ENCODE measurements around the gene SLC12A8. TPM values are rescaled to one million over a fixed set of nuclear protein-coding genes. Genes with fewer than 3 reads are reported as not detected.

SLC12A8 gene
- total and polyA plus RNA-seq, 2 experiments from 2014 or later: 3.4 to 7.8 TPM

GRCh38 chr3:125055331-125055912 lies 157.1 kb downstream of the SLC12A8 start:
- no peaks in the 10 kb centered on the region for H4K20me1 ChIP-seq (ENCODE audit: insufficient read depth)
- peak overlapping the region; percentile 89 for H3K4me3 ChIP-seq
- H3K9ac ChIP-seq: peak overlapping the region; percentile 96
- H3K9me3 ChIP-seq (ENCODE audit: low read depth): no peaks in the 10 kb centered on the region
- no peaks in the 10 kb centered on the region for H3K27me3 ChIP-seq (replicated peaks; ENCODE audit: insufficient read depth)
- WGBS, 2 experiments (ENCODE audit: low coverage in 1 of 2, low lambda C conversion rate in 2 of 2, missing lambda C conversion rate in 2 of 2): 1 to 2% methylated on average over 15 to 41 of the region's 78 CpGs
- peak; percentile 53 for DNase-seq
- H3K4me2 ChIP-seq (ENCODE audit: unreplicated experiment): peak overlapping the region; percentile 97
- peaks cover 10% of the 10 kb centered on the region; the same call in 1 of the 2 replicates for H3K36me3 ChIP-seq (ENCODE audit: low read depth)
- H2AFZ ChIP-seq: no peak overlapping the region
- peaks cover 48% of the 10 kb centered on the region for H3K4me1 ChIP-seq (ENCODE audit: insufficient read depth)
- peak overlapping the region; percentile 98 for H3K27ac ChIP-seq
- in situ Hi-C loops (cut with MboI): no loop called here
- peaks cover 42% of the 10 kb centered on the region for H3K79me2 ChIP-seq (ENCODE audit: insufficient read depth)
- peaks cover 54% of the 10 kb centered on the region for H3F3A ChIP-seq (ENCODE audit: insufficient read depth)
- H3K9me2 ChIP-seq (ENCODE audit: insufficient read depth): no peaks in the 10 kb centered on the region
- TF ChIP-seq EZH2phosphoT487 (IDR thresholded peaks at IDR 0.05; ENCODE audit: insufficient read depth, low read depth): no peak
- TF ChIP-seq EZH2 (IDR thresholded peaks at IDR 0.05; ENCODE audit: insufficient read depth, poor library complexity, severe bottlenecking): no peak

GRCh38 chr3:125054449-125055329 lies 157.9 kb downstream of the SLC12A8 start:
- Histone ChIP-seq H3F3A (ENCODE audit: insufficient read depth) (peaks cover 61% of the 10 kb centered on the region), H3K27ac (peak overlapping the region; percentile 98), H4K20me1 (ENCODE audit: insufficient read depth) (no peaks in the 10 kb centered on the region), H3K4me2 (ENCODE audit: unreplicated experiment) (peak overlapping the region; percentile 97), H3K4me1 (ENCODE audit: insufficient read depth) (peaks cover 51% of the 10 kb centered on the region), H3K9me3 (ENCODE audit: low read depth) (no peaks in the 10 kb centered on the region), H3K4me3 (peak overlapping the region; percentile 89), H3K9ac (peak overlapping the region; percentile 96), H2AFZ (no peak overlapping the region), H3K9me2 (ENCODE audit: insufficient read depth) (no peaks in the 10 kb centered on the region), H3K27me3 (replicated peaks; ENCODE audit: insufficient read depth) (no peaks in the 10 kb centered on the region), H3K79me2 (ENCODE audit: insufficient read depth) (peaks cover 49% of the 10 kb centered on the region), H3K36me3 (ENCODE audit: low read depth) (peaks cover 17% of the 10 kb centered on the region; the same call in 1 of the 2 replicates)
- in situ Hi-C loops (cut with MboI): no loop called here
- TF ChIP-seq EZH2phosphoT487 (IDR thresholded peaks at IDR 0.05; ENCODE audit: insufficient read depth, low read depth): no peak
- TF ChIP-seq EZH2 (IDR thresholded peaks at IDR 0.05; ENCODE audit: insufficient read depth, poor library complexity, severe bottlenecking): no peak
- WGBS, 2 experiments (ENCODE audit: low coverage in 1 of 2, low lambda C conversion rate in 2 of 2, missing lambda C conversion rate in 2 of 2): 1% methylated on average over 17 of the region's 17 CpGs
- peak; percentile 76 for DNase-seq

- no peaks in the 10 kb centered on the region for H3K27me3 ChIP-seq (replicated peaks; ENCODE audit: insufficient read depth)
- peaks cover 55% of the 10 kb centered on the region for H3K4me1 ChIP-seq (ENCODE audit: insufficient read depth)
- H3K27ac ChIP-seq: peak overlapping the region; percentile 98
- in situ Hi-C loops (cut with MboI): no loop called here
- no peaks in the 10 kb centered on the region for H3K9me2 ChIP-seq (ENCODE audit: insufficient read depth)
- TF ChIP-seq EZH2 (IDR thresholded peaks at IDR 0.05; ENCODE audit: insufficient read depth, poor library complexity, severe bottlenecking) (no peak), EZH2phosphoT487 (IDR thresholded peaks at IDR 0.05; ENCODE audit: insufficient read depth, low read depth) (no peak)
- H2AFZ ChIP-seq: no peak overlapping the region
- peak overlapping the region; percentile 97 for H3K4me2 ChIP-seq (ENCODE audit: unreplicated experiment)
- H3K36me3 ChIP-seq (ENCODE audit: low read depth): peaks cover 20% of the 10 kb centered on the region; the same call in 1 of the 2 replicates
- peaks cover 67% of the 10 kb centered on the region for H3F3A ChIP-seq (ENCODE audit: insufficient read depth)
- no peaks in the 10 kb centered on the region for H3K9me3 ChIP-seq (ENCODE audit: low read depth)
- H3K9ac ChIP-seq: peak overlapping the region; percentile 96
- 14 to 17% methylated on average over 7 of the region's 7 CpGs for WGBS, 2 experiments (ENCODE audit: low coverage in 1 of 2, low lambda C conversion rate in 2 of 2, missing lambda C conversion rate in 2 of 2)
- no peak for DNase-seq
- no peaks in the 10 kb centered on the region; the same call in 1 of the 2 replicates for H4K20me1 ChIP-seq (ENCODE audit: insufficient read depth)
- peaks cover 55% of the 10 kb centered on the region for H3K79me2 ChIP-seq (ENCODE audit: insufficient read depth)
- peak overlapping the region; percentile 89 for H3K4me3 ChIP-seq
These were observed 158.5 kb downstream of the SLC12A8 start for GRCh38 chr3:125054062-125054448.

- Histone ChIP-seq H3K4me1 (ENCODE audit: insufficient read depth) (peaks cover 59% of the 10 kb centered on the region), H3K27ac (peak overlapping the region; percentile 98), H3K9me2 (ENCODE audit: insufficient read depth) (no peaks in the 10 kb centered on the region), H3K4me2 (ENCODE audit: unreplicated experiment) (peak overlapping the region; percentile 97), H3K36me3 (ENCODE audit: low read depth) (peaks cover 20% of the 10 kb centered on the region; the same call in 1 of the 2 replicates), H3F3A (ENCODE audit: insufficient read depth) (peaks cover 72% of the 10 kb centered on the region), H3K9ac (peak overlapping the region; percentile 96), H3K9me3 (ENCODE audit: low read depth) (no peaks in the 10 kb centered on the region), H2AFZ (no peak overlapping the region), H3K4me3 (peak overlapping the region; percentile 89), H3K79me2 (ENCODE audit: insufficient read depth) (peaks cover 63% of the 10 kb centered on the region), H3K27me3 (replicated peaks; ENCODE audit: insufficient read depth) (no peaks in the 10 kb centered on the region), H4K20me1 (ENCODE audit: insufficient read depth) (no peaks in the 10 kb centered on the region; the same call in 1 of the 2 replicates)
- 93 to 94% methylated on average over 2 of the region's 2 CpGs for WGBS, 2 experiments (ENCODE audit: low coverage in 1 of 2, low lambda C conversion rate in 2 of 2, missing lambda C conversion rate in 2 of 2)
- no peak for DNase-seq
- TF ChIP-seq EZH2 (IDR thresholded peaks at IDR 0.05; ENCODE audit: insufficient read depth, poor library complexity, severe bottlenecking): no peak
- no peak for TF ChIP-seq EZH2phosphoT487 (IDR thresholded peaks at IDR 0.05; ENCODE audit: insufficient read depth, low read depth)
- in situ Hi-C loops (cut with MboI): no loop called here
These were observed 159.2 kb downstream of the SLC12A8 start for GRCh38 chr3:125053304-125053699.

All from GM23248 (cell line).